Germinal center (tissue), 1 donor: Measurements from ENCODE around the gene TMEM131L.

ENCODE experiments used
- DNase-seq: peaks from one replicate; pipeline ENCODE4 v3.0.0; 2012; ENCODE audit warnings: mixed read lengths, low spot score

The TMEM131L gene

GRCh38 chr4:153520801-153521329 lies 54.7 kb downstream of the TMEM131L start:
- no peak for DNase-seq

DNA sequence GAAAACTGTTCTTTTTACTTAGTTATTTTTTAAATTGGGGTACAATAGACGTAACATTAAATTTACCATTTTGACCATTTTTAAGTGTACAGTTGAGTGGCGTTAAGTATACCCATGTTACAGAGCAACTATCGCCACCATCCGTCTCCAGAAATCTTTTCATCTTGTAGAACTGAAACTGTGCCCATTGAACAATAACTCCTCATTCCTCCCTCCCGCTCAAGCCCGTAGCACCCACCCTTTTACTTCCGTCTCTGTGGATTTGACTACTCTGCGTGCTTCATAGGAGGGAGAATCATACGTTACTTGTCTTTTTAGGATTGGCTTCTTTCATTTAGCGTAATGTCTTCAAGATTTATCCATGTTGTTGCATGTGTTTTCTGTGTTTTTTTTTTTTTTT lies 55.3 kb downstream of the TMEM131L start:
- DNase-seq: no peak

- no peak for DNase-seq
These were observed 56.0 kb downstream of the TMEM131L start for GRCh38 chr4:153521999-153522801.

- DNase-seq: no peak
These were observed 56.6 kb downstream of the TMEM131L start for GRCh38 chr4:153522802-153523094.

- DNase-seq: no peak
These were observed 57.1 kb downstream of the TMEM131L start for GRCh38 chr4:153523164-153523796.

DNA sequence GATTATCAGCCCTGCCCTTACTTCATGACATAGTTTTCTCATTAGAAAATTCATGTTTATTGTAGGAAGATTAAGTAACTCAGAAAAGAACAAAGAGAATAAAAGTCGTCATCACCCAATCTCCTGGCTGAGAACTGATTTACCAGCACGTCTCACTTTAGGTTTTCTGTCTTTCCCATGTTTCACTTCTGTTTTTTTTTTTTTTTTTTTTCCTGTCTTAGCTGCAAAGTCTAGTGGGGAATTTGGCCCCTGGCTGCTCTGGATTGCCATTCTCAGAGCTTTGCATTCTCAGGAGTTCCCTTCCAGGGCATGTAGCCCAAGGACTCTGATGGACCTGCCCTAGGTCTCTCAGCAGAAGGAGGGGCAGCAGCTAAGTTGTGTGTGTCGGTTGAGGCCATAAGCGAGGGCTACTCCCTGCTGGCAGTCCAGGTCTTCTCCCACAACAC lies 57.8 kb downstream of the TMEM131L start:
- no peak for DNase-seq

DNA sequence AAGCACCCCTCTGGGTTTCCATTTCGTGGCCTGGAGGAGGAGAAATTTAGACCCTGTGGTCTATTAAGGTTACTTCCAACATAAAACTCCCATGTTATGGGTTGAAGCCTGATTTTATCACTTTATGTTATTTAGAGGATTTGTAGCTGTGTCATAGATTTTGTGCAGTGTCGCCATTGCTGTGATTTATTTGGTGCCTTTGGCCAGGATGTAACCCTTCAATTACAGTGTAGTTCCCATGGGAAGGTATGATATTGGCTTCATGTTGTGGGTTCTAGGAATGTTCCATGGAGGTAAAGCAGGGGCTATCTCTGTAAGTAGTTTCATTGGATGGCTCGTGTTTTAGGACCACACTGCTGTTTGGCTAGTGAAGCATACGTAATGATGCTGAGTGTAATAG lies 58.5 kb downstream of the TMEM131L start:
- no peak for DNase-seq

GRCh38 chr4:153527690-153528089 lies 61.5 kb downstream of the TMEM131L start:
- DNase-seq: no peak

GRCh38 chr4:153528705-153529485 lies 62.7 kb downstream of the TMEM131L start:
- no peak for DNase-seq

GRCh38 chr4:153529646-153530045 lies 63.5 kb downstream of the TMEM131L start:
- DNase-seq: no peak

DNA sequence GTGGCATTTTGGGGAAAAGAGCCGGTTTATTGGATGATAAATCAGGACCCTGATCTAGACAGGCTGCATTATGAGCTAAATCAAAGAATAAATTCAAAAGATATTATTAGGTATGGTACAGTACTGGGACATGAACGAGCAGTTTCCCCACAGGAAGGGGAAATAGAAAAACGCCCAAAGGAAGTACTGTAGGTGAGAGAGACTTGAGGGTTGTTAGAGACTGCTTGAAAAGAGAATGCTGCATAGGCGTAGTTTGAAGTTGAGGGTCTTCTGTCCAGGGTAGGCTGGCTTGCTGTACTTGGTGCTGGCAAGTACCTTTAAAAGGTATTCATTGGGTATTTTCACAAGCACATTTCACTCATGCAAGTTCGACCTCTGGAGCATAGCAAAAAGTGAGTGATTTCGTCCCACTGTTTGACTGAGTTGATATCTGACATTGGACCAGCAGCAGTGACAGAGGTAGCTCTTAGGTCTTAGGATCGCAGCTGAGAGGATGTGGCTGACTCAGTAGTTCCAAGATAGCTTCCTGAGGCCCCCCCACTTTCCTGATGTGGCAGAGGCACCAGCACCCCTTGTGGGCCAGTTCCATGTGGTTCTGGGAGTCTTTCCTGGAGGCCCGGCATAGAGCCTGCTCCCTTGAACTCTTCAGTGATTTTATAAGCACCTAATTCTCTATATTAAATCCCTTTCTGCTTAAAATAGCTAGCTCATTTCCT lies 64.3 kb downstream of the TMEM131L start:
- no peak for DNase-seq

GRCh38 chr4:153531000-153531358 lies 64.8 kb downstream of the TMEM131L start:
- DNase-seq: no peak

DNA sequence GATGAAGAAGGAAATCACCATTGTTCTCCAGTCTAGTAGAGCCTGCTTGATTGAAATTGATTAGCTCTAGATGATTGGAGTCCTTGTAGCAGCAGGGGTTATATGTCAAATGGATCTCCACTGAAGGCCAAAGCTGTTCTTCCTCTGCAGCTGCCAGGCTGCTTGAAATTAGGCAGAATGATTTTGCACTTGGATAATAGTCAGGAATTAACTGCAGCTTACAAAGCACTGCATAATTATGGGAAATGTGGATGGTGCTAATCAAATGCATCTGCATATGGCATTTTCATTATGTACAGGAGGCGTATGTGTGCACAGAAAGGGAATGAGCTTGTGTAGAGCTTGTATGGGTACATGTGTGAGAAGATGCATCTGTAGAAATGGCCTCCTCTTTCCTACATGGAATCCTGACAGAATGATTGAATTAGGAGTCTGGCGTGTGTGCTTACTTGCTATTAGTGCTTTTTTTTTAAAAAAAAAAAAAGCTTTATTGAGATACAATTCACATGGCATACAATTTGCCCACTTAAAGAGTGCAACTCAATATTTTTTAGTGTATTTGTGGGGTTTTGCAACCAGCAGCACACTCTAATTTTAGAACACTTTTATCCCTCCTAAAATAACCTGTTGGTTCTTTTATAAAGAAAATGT lies 65.9 kb downstream of the TMEM131L start:
- no peak for DNase-seq

GRCh38 chr4:153532636-153533035 lies 66.5 kb downstream of the TMEM131L start:
- DNase-seq: no peak

GRCh38 chr4:153533387-153533786 lies 67.2 kb downstream of the TMEM131L start:
- no peak for DNase-seq

- no peak for DNase-seq
These were observed 68.9 kb downstream of the TMEM131L start for GRCh38 chr4:153534792-153535629.

DNA sequence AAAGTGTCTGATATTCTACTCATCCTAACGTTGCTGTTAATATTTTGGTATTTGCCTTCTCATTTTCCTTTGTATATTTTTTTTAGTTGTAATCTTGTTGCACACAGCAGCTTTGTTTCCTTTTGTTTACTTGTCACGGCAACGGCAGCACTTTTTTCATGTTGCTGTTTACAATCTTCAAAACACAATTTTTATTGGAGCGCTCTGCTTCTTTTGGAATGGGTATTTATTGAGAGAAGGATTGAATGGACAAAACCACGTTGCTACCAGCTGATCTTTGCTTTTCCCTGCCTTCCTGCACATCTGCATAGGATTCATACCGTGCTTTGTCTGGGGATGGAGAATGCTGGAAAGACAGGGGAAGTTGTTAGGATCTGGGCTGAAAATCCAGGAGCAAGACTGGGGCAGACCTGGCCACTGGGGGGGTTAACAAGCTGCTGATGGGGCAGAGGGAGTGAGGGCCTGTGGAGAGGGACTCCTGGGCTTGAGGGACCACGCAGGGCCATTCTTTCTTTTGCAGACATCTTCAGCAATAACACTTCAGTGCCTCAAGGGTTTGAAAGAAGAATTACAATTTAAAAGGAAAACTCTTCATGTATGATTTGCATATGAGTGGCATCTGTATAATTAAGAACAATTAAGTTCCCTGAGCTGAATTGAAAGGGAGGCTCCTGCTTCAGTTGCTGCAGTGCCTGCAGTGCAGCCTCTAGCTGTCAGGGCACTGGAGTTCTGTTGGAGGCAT lies 69.8 kb downstream of the TMEM131L start:
- DNase-seq: no peak

- no peak for DNase-seq
These were observed 71.4 kb downstream of the TMEM131L start for GRCh38 chr4:153537493-153537960.

GRCh38 chr4:153538487-153539357 lies 72.6 kb downstream of the TMEM131L start:
- DNase-seq: no peak
